HK-2 (cell line): ENCODE measurements around the gene UPK3A.

Source experiments
- DNase-seq: peaks from one replicate; pipeline ENCODE4 v3.0.0-alpha.2; 2018; ENCODE audit not compliant: unreplicated experiment

UPK3A gene

GRCh38 chr22:45284705-45285262, at the start of gene UPK3A:
TSS of gene UPK3A (plus strand) at chr22:45284949. CDS start at chr22:45285014, 65 bp downstream.
- DNase-seq = peak; percentile 59

GRCh38 chr22:45235101-45235777, 49.5 kb upstream of the UPK3A start:
- no peak for DNase-seq

GRCh38 chr22:45235851-45236342, 48.9 kb upstream of the UPK3A start:
- no peak for DNase-seq

GRCh38 chr22:45237065-45237990, 47.4 kb upstream of the UPK3A start:
- DNase-seq = no peak

- no peak for DNase-seq
Measured at GRCh38 chr22:45238076-45238956, 46.4 kb upstream of the UPK3A start.

- no peak for DNase-seq
Measured at GRCh38 chr22:45238957-45239680, 45.6 kb upstream of the UPK3A start.

- no peak for DNase-seq
Measured at GRCh38 chr22:45239681-45240051, 45.1 kb upstream of the UPK3A start.

- peak; percentile 19 for DNase-seq
Measured at GRCh38 chr22:45240104-45240809, 44.5 kb upstream of the UPK3A start.

- peak; percentile 78 for DNase-seq
Measured at GRCh38 chr22:45240810-45241631, 43.7 kb upstream of the UPK3A start, which contains the start of gene KIAA0930. TSS of gene KIAA0930 (minus strand) at chr22:45240894. CDS start at chr22:45240703, 191 bp downstream.

- no peak for DNase-seq
Measured at GRCh38 chr22:45242778-45243191, 42.0 kb upstream of the UPK3A start.

- DNase-seq = no peak
Measured at GRCh38 chr22:45244916-45245315, 39.8 kb upstream of the UPK3A start.

- DNase-seq = peak; percentile 77
Measured at GRCh38 chr22:45246060-45246985, 38.4 kb upstream of the UPK3A start.

GRCh38 chr22:45248832-45249561, 35.8 kb upstream of the UPK3A start:
- no peak for DNase-seq

- no peak for DNase-seq
Measured at GRCh38 chr22:45251825-45252224, 32.9 kb upstream of the UPK3A start.

- DNase-seq = no peak
Measured at GRCh38 chr22:45253039-45253641, 31.6 kb upstream of the UPK3A start.

GRCh38 chr22:45254388-45254787, 30.4 kb upstream of the UPK3A start:
- DNase-seq = no peak

- DNase-seq = no peak
Measured at GRCh38 chr22:45254789-45255278, 29.9 kb upstream of the UPK3A start.
